ENCODE data around the gene PEMT. TPM values are rescaled to one million over a fixed set of nuclear protein-coding genes. Genes with fewer than 3 reads are reported as not detected.
"Not testable (repeated sequence)": the region's sequence is repeated elsewhere in the genome, so short reads cannot be mapped to it uniquely, and the experiment has no call there.

The PEMT gene
- total RNA-seq, 4 donors from 2014 or later: 3.2 to 10.2 (median 7.1) TPM

DNA sequence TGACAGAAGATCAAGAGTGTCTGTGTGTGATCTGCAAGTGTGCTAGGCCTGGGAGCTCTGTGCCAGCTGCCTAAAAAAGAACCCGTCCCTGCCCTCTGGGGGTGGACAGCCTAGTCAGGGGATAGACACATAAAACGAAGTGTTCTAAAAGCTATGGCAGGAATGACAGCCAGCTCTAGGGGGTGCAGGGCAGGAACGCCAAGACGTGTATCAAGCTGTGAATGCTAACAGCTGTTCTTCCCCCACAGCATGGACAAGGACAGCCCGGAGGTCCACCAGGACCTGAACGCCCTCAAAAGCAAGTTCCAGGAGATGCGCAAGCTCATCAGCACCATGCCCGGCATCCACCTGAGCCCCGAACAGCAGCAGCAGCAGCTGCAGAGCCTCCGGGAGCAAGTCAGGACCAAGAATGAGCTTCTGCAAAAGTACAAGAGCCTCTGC, 100.5 kb downstream of the PEMT start:
- H3K27ac ChIP-seq: no peak overlapping the region
- peaks cover 0 to 16% (median 4%) of the 10 kb centered on the region in 4 donors for H3K36me3 ChIP-seq
- in situ Hi-C loops (cut with MboI; ENCODE audit: low pct_ligation_motif_present in 1 of 4, low pct_unique_long_range_greater_than_20kb in 1 of 4, low sequenced_read_pairs in 3 of 4) (no loop called here), intact Hi-C loops (cut with DNase I; ENCODE audit: low total_unique reads) (no loop called here)
- peaks cover 7% of the 10 kb centered on the region for H3K27me3 ChIP-seq
- H3K4me3 ChIP-seq: no peak overlapping the region
- peaks cover 9 to 33% (median 19%) of the 10 kb centered on the region in 4 donors for H3K4me1 ChIP-seq
- no peak for DNase-seq
- TF ChIP-seq EP300 (IDR thresholded peaks at IDR 0.05; ENCODE audit: low read depth): no peak
- no peak for TF ChIP-seq CTCF (IDR thresholded peaks at IDR 0.05)
- TF ChIP-seq POLR2AphosphoS5 (IDR thresholded peaks at IDR 0.05): no peak
- no peak for TF ChIP-seq POLR2A (IDR thresholded peaks at IDR 0.05)
- H3K9me3 ChIP-seq: no peaks in the 10 kb centered on the region
- WGBS, 2 donors (ENCODE audit: low coverage in 1 of 2): 94% methylated on average over 10 of the region's 10 CpGs; no CpG with 5 or more reads in 1 of the 2 donors

GRCh38 chr17:17487998-17488397, 103.5 kb downstream of the PEMT start:
- Histone ChIP-seq H3K27ac (no peak overlapping the region), H3K9me3 (no peaks in the 10 kb centered on the region), H3K27me3 (no peaks in the 10 kb centered on the region), H3K4me1 (peaks cover 0 to 6% (median 0%) of the 10 kb centered on the region in 4 donors), H3K36me3 (peaks cover 0 to 16% (median 4%) of the 10 kb centered on the region in 4 donors), H3K4me3 (no peak overlapping the region)
- in situ Hi-C loops (cut with MboI; ENCODE audit: low pct_ligation_motif_present in 1 of 4, low pct_unique_long_range_greater_than_20kb in 1 of 4, low sequenced_read_pairs in 3 of 4) (no loop called here), intact Hi-C loops (cut with DNase I; ENCODE audit: low total_unique reads) (no loop called here)
- WGBS, 2 donors (ENCODE audit: low coverage in 1 of 2): 48 to 100% methylated on average over 1 to 2 of the region's 2 CpGs
- DNase-seq: no peak
- TF ChIP-seq POLR2AphosphoS5 (IDR thresholded peaks at IDR 0.05) (no peak), POLR2A (IDR thresholded peaks at IDR 0.05) (no peak)

DNA sequence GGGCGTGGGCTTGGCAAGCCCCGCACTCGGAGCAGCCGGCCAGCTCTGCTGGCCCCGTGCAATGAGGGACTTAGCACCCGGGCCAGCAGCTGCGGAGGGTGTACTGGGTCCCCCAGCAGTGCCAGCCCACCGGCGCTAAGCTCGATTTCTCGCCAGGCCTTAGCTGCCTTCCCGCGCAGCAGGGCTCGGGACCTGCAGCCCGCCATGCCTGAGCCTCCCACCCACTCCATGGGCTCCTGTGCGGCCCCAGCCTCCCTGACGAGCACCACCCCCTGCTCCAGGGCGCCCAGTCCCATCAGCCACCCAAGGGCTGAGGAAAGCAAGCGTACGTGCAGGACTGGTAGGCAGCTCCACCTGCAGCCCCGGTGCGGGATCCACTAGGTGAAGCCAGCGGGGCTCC, 105.1 kb downstream of the PEMT start:
- peaks cover 0 to 17% (median 3%) of the 10 kb centered on the region in 4 donors for H3K36me3 ChIP-seq
- intact Hi-C loops (cut with DNase I; ENCODE audit: low total_unique reads); H3K27ac ChIP-seq; H3K4me1 ChIP-seq; H3K27me3 ChIP-seq; H3K9me3 ChIP-seq; in situ Hi-C loops (cut with MboI; ENCODE audit: low pct_ligation_motif_present in 1 of 4, low pct_unique_long_range_greater_than_20kb in 1 of 4, low sequenced_read_pairs in 3 of 4); DNase-seq; H3K4me3 ChIP-seq: not testable (repeated sequence)
- WGBS, 2 donors (ENCODE audit: low coverage in 1 of 2): 96% methylated on average over 23 of the region's 23 CpGs; no CpG with 5 or more reads in 1 of the 2 donors

DNA sequence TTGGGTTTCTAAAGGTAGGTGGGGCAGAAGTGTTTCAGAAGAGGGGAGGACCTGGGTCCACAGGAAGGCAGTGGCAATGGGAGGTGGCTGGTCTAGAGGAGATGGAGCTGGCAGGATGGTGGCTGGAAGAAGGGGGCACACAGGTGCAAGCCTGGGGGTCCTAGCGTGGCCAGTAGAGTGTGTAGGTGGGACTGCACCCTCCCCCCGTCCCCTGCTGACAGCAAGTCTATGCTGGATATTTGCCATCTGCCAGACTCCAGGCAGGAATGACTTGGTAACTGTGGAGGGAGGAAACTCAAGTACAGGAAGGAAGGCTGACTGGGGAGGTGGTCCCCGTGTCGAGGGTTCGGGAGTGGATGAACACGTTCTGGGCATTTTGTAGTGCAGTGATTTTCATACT, 106.1 kb downstream of the PEMT start:
- WGBS, 2 donors (ENCODE audit: low coverage in 1 of 2): 99 to 100% methylated on average over 2 to 6 of the region's 6 CpGs
- Histone ChIP-seq H3K36me3 (peaks cover 0 to 14% (median 0%) of the 10 kb centered on the region in 4 donors), H3K4me3 (no peak overlapping the region), H3K27ac (no peak overlapping the region), H3K27me3 (no peaks in the 10 kb centered on the region), H3K9me3 (no peaks in the 10 kb centered on the region), H3K4me1 (peaks cover 0 to 16% (median 0%) of the 10 kb centered on the region in 4 donors)
- no peak for DNase-seq
- TF ChIP-seq POLR2AphosphoS5 (IDR thresholded peaks at IDR 0.05) (no peak), POLR2A (IDR thresholded peaks at IDR 0.05) (no peak), CTCF (IDR thresholded peaks at IDR 0.05) (no peak), EP300 (IDR thresholded peaks at IDR 0.05; ENCODE audit: low read depth) (no peak)
- in situ Hi-C loops (cut with MboI; ENCODE audit: low pct_ligation_motif_present in 1 of 4, low pct_unique_long_range_greater_than_20kb in 1 of 4, low sequenced_read_pairs in 3 of 4) (no loop called here), intact Hi-C loops (cut with DNase I; ENCODE audit: low total_unique reads) (no loop called here)

DNA sequence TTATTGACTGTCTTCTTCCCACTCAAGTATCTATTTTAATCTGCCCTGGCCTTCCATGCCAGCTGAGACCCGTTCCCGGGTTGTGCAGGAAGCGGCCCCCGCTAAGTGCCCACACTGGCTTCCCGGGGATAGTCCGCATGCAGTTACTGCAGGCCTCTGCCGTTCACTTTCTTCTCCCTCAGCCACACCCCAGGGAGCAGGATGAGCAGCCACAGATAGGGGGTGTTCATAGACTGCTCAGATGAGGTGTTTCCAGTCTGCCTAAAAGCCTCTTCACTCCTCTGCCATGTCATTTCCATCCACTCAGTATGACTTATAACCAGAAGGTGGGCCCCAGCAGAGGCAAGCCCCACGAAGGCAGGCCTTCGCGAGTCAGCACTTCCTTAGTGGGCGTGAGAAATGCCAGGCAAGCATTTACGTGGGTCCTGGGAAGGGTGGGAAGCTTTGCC, 107.0 kb downstream of the PEMT start:
- intact Hi-C loops (cut with DNase I; ENCODE audit: low total_unique reads): loop anchor here (5.0 kb wide), 1 partner anchor 77 kb away; no protein-coding TSS in a partner anchor
- in situ Hi-C loops (cut with MboI; ENCODE audit: low pct_ligation_motif_present in 1 of 4, low pct_unique_long_range_greater_than_20kb in 1 of 4, low sequenced_read_pairs in 3 of 4): no loop called here
- no peak for TF ChIP-seq EP300 (IDR thresholded peaks at IDR 0.05; ENCODE audit: low read depth)
- TF ChIP-seq POLR2A (IDR thresholded peaks at IDR 0.05): no peak
- peaks cover 0 to 26% (median 0%) of the 10 kb centered on the region in 4 donors for H3K4me1 ChIP-seq
- no peak for DNase-seq
- H3K27ac ChIP-seq: no peak overlapping the region
- no peaks in the 10 kb centered on the region for H3K27me3 ChIP-seq
- no peak overlapping the region for H3K4me3 ChIP-seq
- H3K36me3 ChIP-seq: peaks cover 0 to 14% (median 0%) of the 10 kb centered on the region in 4 donors
- no peaks in the 10 kb centered on the region for H3K9me3 ChIP-seq
- 63 to 100% methylated on average over 1 to 12 of the region's 12 CpGs for WGBS, 2 donors (ENCODE audit: low coverage in 1 of 2)

All from transverse colon (tissue), 4 donors.